ENCODE measurements around the gene ZXDA. TPM values are rescaled to one million over a fixed set of nuclear protein-coding genes. Genes with fewer than 3 reads are reported as not detected.
"Not testable (repeated sequence)": the region's sequence is repeated elsewhere in the genome, so short reads cannot be mapped to it uniquely, and the experiment has no call there.

Gene ZXDA, protein sequence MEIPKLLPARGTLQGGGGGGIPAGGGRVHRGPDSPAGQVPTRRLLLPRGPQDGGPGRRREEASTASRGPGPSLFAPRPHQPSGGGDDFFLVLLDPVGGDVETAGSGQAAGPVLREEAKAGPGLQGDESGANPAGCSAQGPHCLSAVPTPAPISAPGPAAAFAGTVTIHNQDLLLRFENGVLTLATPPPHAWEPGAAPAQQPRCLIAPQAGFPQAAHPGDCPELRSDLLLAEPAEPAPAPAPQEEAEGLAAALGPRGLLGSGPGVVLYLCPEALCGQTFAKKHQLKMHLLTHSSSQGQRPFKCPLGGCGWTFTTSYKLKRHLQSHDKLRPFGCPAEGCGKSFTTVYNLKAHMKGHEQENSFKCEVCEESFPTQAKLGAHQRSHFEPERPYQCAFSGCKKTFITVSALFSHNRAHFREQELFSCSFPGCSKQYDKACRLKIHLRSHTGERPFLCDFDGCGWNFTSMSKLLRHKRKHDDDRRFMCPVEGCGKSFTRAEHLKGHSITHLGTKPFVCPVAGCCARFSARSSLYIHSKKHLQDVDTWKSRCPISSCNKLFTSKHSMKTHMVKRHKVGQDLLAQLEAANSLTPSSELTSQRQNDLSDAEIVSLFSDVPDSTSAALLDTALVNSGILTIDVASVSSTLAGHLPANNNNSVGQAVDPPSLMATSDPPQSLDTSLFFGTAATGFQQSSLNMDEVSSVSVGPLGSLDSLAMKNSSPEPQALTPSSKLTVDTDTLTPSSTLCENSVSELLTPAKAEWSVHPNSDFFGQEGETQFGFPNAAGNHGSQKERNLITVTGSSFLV
- polyA plus RNA-seq (2011; rRNA removed) (2.0 and 2.2 TPM in 2 replicates), polyA plus RNA-seq (2017; fragmentation: RNase III; extraction: RNeasy Plus Mini Kit Qiagen cat#74134 plus additional on column Dnase treatment) (1.3 to 1.4 TPM (median 1.4 TPM) in 3 replicates), polyA minus RNA-seq (2011; rRNA and poly(A)+ RNA removed) (8.4 and 8.8 TPM in 2 replicates)
- polyA plus RNA-seq (2012; cell fraction: cytosol; rRNA removed), result 0.79 and 1.3 TPM in 2 replicates
- 0.91 and 1.4 TPM in 2 replicates for polyA plus RNA-seq (2012; cell fraction: nucleus; rRNA removed)

DNA sequence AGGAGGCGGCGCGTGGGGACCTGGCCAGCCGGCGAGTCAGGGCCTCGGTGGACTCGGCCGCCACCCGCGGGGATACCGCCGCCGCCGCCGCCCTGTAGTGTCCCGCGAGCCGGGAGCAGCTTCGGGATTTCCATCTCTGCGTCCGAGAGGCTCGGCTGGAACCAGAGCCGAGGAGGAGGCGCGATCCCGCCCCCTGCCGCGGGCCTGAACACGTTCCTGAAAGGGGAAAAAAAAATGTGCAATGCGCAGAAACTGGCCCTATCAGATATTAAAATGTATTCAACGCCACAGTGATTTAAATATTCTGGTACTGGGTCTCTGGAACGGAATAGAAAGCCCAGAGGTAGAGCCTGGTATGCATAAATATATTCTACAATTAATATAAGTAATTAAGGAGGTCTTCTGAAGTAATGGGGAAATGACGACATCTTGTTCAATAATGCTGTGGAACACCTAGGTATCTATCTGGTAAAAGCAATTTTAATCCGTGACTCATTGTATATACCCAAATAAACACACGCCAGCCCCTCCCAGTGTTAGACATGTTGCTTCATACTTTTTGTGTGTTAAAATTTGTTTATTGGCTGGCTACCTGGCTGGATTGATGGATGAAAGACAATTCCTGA lies at the start of gene ZXDA:
Gene ZXDA (minus strand): TSS at position 172 of the 626 bp plus-strand sequence. CDS start 38 bp downstream, at position 134.
- POLR2A ChIA-PET, CTCF ChIA-PET, H3K9me3 ChIP-seq, H3K4me1 ChIP-seq: not testable (repeated sequence)
- peak; percentile 97 for FAIRE-seq
- peak in 1 of 2 experiments; percentile 9 for DNase-seq (ENCODE audit: low read depth in 1 of 2, low spot score in 1 of 2)
- peak within 1 kb of the TSS; percentile 76 to 96 for H3K27ac ChIP-seq
- peak within 1 kb of the TSS; percentile 83 for H3K4me2 ChIP-seq
- 5% methylated on average over 6 of the region's 35 CpGs for WGBS (ENCODE audit: missing lambda C conversion rate)
- peak within 1 kb of the TSS; percentile 55 for H3K4me3 ChIP-seq
- ATAC-seq, result peak in 1 of 2 experiments; percentile 85; a peak in 4 of 6 replicates

DNA sequence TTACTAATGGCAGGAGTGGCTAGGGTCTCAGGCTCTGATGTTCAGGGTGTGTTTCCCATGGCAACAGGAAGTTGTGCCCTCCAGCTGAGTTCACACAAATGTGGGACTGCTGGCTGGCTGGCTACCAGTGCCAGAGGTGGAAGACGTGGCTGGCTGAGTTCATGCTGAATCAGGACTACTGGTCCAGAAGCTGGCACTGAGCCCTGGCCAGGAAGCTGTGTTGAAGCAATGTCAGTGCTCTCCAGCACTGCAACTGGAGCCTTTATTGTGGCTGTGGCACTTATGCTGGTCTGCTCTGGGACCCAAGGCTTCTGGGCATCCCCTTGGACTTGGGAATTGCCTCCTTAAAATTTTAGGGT lies 42.0 kb upstream of the ZXDA start:
- H3K27ac ChIP-seq, result no peak overlapping the region
- DNase-seq (ENCODE audit: low read depth in 1 of 2, low spot score in 1 of 2) (no peak), ATAC-seq (no peak), FAIRE-seq (no peak)
- WGBS (ENCODE audit: missing lambda C conversion rate), result 0% methylated on average over 1 of the region's 1 CpG
- H3K4me1 ChIP-seq, result no peaks in the 10 kb centered on the region
- H3K9me3 ChIP-seq, result no peaks in the 10 kb centered on the region
- TF ChIP-seq, protein P1, sequence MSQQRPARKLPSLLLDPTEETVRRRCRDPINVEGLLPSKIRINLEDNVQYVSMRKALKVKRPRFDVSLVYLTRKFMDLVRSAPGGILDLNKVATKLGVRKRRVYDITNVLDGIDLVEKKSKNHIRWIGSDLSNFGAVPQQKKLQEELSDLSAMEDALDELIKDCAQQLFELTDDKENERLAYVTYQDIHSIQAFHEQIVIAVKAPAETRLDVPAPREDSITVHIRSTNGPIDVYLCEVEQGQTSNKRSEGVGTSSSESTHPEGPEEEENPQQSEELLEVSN (IDR thresholded peaks at IDR 0.05; ENCODE audit: borderline replicate concordance, low read depth), result no peak
- no peak for TF ChIP-seq MAZ (IDR thresholded peaks at IDR 0.05; ENCODE audit: borderline replicate concordance, low read depth, low read length)
- TF ChIP-seq EP300 (IDR thresholded peaks at IDR 0.05), result no peak
- no peak for TF ChIP-seq NPAS2 (CRISPR knock-in tag; IDR thresholded peaks at IDR 0.05; ENCODE audit: borderline replicate concordance)
- TF ChIP-seq RNF2 (IDR thresholded peaks at IDR 0.05; ENCODE audit: borderline replicate concordance, low read depth), result no peak
- no peak for TF ChIP-seq CEBPB (IDR thresholded peaks at IDR 0.05)
- ChIA-PET POLR2A (no interaction called here), CTCF (no interaction called here)
- H3K4me3 ChIP-seq, result no peak overlapping the region
- no peak overlapping the region for H3K4me2 ChIP-seq

DNA sequence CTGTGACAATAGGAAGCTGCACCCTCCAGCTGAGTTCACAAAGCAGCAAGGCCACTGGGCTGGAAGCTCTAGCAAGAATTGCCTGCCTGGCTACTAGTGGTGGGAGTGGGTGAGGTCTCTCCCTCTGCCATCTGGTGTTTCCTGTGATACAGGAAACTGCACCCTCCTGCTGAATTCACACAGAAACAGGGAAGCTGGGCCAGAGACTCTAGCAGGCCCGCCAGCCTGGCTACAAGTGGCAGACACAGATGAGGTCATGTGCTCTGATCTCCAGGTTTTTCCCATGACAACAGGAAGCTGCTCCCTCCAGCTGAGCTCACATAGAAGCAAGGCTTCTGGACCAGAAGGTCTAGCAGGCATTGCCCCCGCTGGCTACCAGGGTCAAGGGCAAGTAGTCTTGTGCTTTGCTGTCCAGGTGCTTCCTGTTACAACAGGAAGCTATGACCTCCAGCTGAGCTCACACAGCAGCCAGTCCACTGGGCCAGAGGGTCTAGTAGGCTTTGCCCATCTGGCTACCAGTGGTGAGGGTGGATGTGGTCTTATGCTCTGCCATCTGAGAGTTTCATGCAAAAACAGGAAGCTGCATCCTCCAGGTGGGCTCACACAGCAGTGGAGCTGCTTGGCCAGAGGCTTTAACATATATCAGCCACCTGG lies 41.5 kb upstream of the ZXDA start:
- ChIA-PET CTCF (no interaction called here), POLR2A (no interaction called here)
- no peak for DNase-seq (ENCODE audit: low read depth in 1 of 2, low spot score in 1 of 2)
- no peak overlapping the region for H3K4me3 ChIP-seq
- no peaks in the 10 kb centered on the region for H3K9me3 ChIP-seq
- H3K4me1 ChIP-seq, result no peaks in the 10 kb centered on the region
- H3K27ac ChIP-seq, result no peak overlapping the region
- no peak for ATAC-seq
- H3K4me2 ChIP-seq, result no peak overlapping the region
- FAIRE-seq, result no peak
- WGBS (ENCODE audit: missing lambda C conversion rate), result 0% methylated on average over 1 of the region's 2 CpGs
- no peak for TF ChIP-seq JUN (IDR thresholded peaks at IDR 0.05)

DNA sequence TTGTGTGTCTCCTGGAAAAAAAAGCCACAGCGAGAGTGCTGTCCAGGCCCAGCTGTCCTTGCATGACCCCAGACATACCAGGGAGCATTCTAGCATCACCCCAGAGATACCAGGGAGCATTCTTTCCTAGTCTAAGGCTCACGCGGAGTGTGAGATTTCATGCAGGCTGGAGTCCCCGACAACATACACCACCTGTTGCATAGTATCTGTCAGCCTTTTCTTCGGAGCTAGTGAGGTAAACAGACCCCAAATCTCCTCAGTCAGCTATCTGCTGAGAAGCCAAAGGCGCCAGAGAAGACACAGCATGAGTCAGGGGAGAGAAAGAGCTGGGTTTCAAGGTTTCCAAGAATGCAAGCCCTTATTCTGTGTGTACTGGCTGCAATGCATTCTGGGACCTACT lies 23.1 kb upstream of the ZXDA start:
- ChIA-PET CTCF (no interaction called here), POLR2A (no interaction called here)
- no peak for DNase-seq (ENCODE audit: low read depth in 1 of 2, low spot score in 1 of 2)
- TF ChIP-seq FOSL2 (IDR thresholded peaks at IDR 0.05) (no peak), FOSL2 (CRISPR knock-in tag; IDR thresholded peaks at IDR 0.05) (no peak), CHD2 (IDR thresholded peaks at IDR 0.05; ENCODE audit: low read length, partially characterized antibody) (no peak), CBX2 (IDR thresholded peaks at IDR 0.05; ENCODE audit: borderline replicate concordance, low read depth) (no peak), RCOR1 (IDR thresholded peaks at IDR 0.05; ENCODE audit: low read depth, low read length) (no peak), BHLHE40 (IDR thresholded peaks at IDR 0.05; ENCODE audit: low read depth, low read length) (no peak), MAFK (IDR thresholded peaks at IDR 0.05; ENCODE audit: partially characterized antibody) (no peak)
- TF ChIP-seq, protein P1 (IDR thresholded peaks at IDR 0.05; ENCODE audit: borderline replicate concordance, low read depth), result no peak
- TF ChIP-seq, protein P2, sequence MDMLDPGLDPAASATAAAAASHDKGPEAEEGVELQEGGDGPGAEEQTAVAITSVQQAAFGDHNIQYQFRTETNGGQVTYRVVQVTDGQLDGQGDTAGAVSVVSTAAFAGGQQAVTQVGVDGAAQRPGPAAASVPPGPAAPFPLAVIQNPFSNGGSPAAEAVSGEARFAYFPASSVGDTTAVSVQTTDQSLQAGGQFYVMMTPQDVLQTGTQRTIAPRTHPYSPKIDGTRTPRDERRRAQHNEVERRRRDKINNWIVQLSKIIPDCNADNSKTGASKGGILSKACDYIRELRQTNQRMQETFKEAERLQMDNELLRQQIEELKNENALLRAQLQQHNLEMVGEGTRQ (IDR thresholded peaks at IDR 0.05), result no peak
- TF ChIP-seq, protein P3, sequence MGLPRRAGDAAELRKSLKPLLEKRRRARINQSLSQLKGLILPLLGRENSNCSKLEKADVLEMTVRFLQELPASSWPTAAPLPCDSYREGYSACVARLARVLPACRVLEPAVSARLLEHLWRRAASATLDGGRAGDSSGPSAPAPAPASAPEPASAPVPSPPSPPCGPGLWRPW (IDR thresholded peaks at IDR 0.05), result no peak
- TF ChIP-seq, protein P4, sequence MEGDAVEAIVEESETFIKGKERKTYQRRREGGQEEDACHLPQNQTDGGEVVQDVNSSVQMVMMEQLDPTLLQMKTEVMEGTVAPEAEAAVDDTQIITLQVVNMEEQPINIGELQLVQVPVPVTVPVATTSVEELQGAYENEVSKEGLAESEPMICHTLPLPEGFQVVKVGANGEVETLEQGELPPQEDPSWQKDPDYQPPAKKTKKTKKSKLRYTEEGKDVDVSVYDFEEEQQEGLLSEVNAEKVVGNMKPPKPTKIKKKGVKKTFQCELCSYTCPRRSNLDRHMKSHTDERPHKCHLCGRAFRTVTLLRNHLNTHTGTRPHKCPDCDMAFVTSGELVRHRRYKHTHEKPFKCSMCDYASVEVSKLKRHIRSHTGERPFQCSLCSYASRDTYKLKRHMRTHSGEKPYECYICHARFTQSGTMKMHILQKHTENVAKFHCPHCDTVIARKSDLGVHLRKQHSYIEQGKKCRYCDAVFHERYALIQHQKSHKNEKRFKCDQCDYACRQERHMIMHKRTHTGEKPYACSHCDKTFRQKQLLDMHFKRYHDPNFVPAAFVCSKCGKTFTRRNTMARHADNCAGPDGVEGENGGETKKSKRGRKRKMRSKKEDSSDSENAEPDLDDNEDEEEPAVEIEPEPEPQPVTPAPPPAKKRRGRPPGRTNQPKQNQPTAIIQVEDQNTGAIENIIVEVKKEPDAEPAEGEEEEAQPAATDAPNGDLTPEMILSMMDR (IDR thresholded peaks at IDR 0.05), result no peak
- Histone ChIP-seq H3K4me2 (no peak overlapping the region), H3K9me3 (no peaks in the 10 kb centered on the region), H3K4me3 (no peak overlapping the region), H3K4me1 (no peaks in the 10 kb centered on the region), H3K27ac (no peak overlapping the region)
- WGBS (ENCODE audit: missing lambda C conversion rate), result 6% methylated on average over 4 of the region's 6 CpGs
- FAIRE-seq, result no peak
- no peak for ATAC-seq
